Right lobe of liver (tissue), 6 donors: ENCODE measurements around the gene C14orf132. TPM values are rescaled to one million over a fixed set of nuclear protein-coding genes. Genes with fewer than 3 reads are reported as not detected.

ENCODE experiments used
- ATAC-seq, 4 donors: fragments of 200-7000 bp; cut with Tn5 transposase; one replicate each; pipeline ENCODE4 v1.9.1; 2020; ENCODE audit warnings: mild to moderate bottlenecking in 4 of 4, moderate library complexity in 4 of 4
- DNase-seq, 3 donors: peaks; one replicate each; pipeline ENCODE4 v3.0.0-alpha.2; 2020
- H3K27ac ChIP-seq, 3 donors: fragments of 200-600 bp; one replicate each; pipeline ENCODE4 v1.8.0; 2022
- H3K27me3 ChIP-seq, 2 donors: fragments of 200-600 bp; one replicate each; pipeline ENCODE4 v1.8.0; 2022
- H3K36me3 ChIP-seq, 4 donors: fragments of 200-600 bp; sonication (generic) in 1 of 4; one replicate each; pipeline versions ENCODE4 v1.5.1 to v1.8.0; 2017 to 2022; ENCODE audit warnings: control low read depth in 1 of 4
- H3K4me1 ChIP-seq, 4 donors: fragments of 200-600 bp; sonication (generic) in 1 of 4; one replicate each; pipeline versions ENCODE4 v1.5.1 to v1.8.0; 2017 to 2022; ENCODE audit warnings: control low read depth in 1 of 4
- H3K4me3 ChIP-seq, 3 donors: fragments of 200-600 bp; one replicate each; pipeline ENCODE4 v1.8.0; 2022
- H3K9me3 ChIP-seq, 4 donors: fragments of 200-600 bp; sonication (generic) in 1 of 4; one replicate each; pipeline versions ENCODE4 v1.5.1 to v1.8.0; 2017 to 2022; ENCODE audit warnings: control low read depth in 1 of 4
- CTCF ChIP-seq, 4 donors: fragments of 200-600 bp in 3 of 4; fragments of 450-650 bp in 1 of 4; IDR thresholded peaks; one replicate each; pipeline versions ENCODE4 v1.5.1 to v1.8.0; 2016 to 2022; ENCODE audit warnings: antibody characterized with exemption in 4 of 4, mild to moderate bottlenecking in 2 of 4
- POLR2A ChIP-seq: fragments of 450-650 bp; IDR thresholded peaks from one replicate; pipeline ENCODE4 v1.6.1; 2017; ENCODE audit warnings: antibody characterized with exemption, mild to moderate bottlenecking
- WGBS: methylation state at CpG from one replicate; pipeline ENCODE4 v1.1.6; 2018; ENCODE audit warnings: low coverage, low lambda C conversion rate; ENCODE audit not compliant: insufficient coverage; ENCODE audit errors: missing lambda C conversion rate; 5-methylcytosine and 5-hydroxymethylcytosine counted together
- intact Hi-C, 2 donors: fragments of 100-400 bp; cut with DNase I; formaldehyde crosslinking; loops; one replicate each; pipeline versions ENCODE4 v1.11.2 to v1.14.1; 2022
- total RNA-seq, 6 experiments: library from RNA; depleted of rRNA in 2 of 6; stranded (reverse); fragments of >200 nt in 2 of 6; fragmentation: NEBNext Ultra II Directional in 3 of 6; extraction: Animal tissue kit (Norgen Biotek cat#: 25700) in 3 of 6; gene quantifications; one replicate each; pipeline versions ENCODE4 v1.1.0 to v1.2.4, GENCODE V29; 2016 to 2023
- donor health status: DM: no; HTN: yes; CAD: no.
- donor health status: DM: no; HTN: no; CAD: no.
- donor health status: DM: no; HTN: no; CAD: no.
- donor health status: DM: no; HTN: yes; CAD: no.
- donor health status: DM: no; HTN: yes; CAD: no.

C14orf132 gene
- total RNA-seq, 6 experiments from 2014 or later: 1.7 to 6.9 (median 3.3) TPM

- DNase-seq (no peak), ATAC-seq (no peak)
- H3K27ac ChIP-seq: no peak overlapping the region
- no peak overlapping the region for H3K4me3 ChIP-seq
- intact Hi-C loops: no loop called here
- WGBS: 70% methylated on average over 11 of the region's 11 CpGs
- TF ChIP-seq POLR2A: no peak
- no peak for TF ChIP-seq CTCF (IDR thresholded peaks at IDR 0.05)
- H3K27me3 ChIP-seq: no peaks in the 10 kb centered on the region
- H3K4me1 ChIP-seq: no peaks in the 10 kb centered on the region
- H3K9me3 ChIP-seq: no peaks in the 10 kb centered on the region
- H3K36me3 ChIP-seq: no peaks in the 10 kb centered on the region
These were observed 38.9 kb downstream of the C14orf132 start for GRCh38 chr14:96077983-96078624.

GRCh38 chr14:96078625-96079016, 39.5 kb downstream of the C14orf132 start:
- DNase-seq: no peak
- no peak for TF ChIP-seq POLR2A
- no peak for TF ChIP-seq CTCF (IDR thresholded peaks at IDR 0.05)
- WGBS: 90% methylated on average over 3 of the region's 6 CpGs

DNA sequence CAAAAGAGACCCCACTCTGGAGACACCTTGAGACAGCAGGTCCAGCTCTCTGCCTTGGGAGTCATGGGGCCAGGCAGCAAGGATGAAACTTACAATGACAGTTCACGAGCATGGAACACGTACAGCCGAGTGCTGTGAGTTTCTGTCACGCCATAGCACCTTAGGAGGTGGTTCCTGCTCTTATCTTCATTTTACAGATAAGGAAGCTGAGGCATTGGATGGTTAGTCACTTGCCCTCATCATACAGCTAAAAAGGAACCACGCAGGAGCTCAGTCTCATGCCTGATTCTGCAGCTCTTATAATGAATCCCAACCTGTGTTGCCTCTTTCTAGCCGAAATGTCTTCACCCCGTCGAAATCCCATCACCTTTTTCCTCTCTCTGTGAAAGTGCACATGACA, 39.9 kb downstream of the C14orf132 start:
- H3K27me3 ChIP-seq: no peaks in the 10 kb centered on the region
- no peak overlapping the region for H3K4me3 ChIP-seq
- H3K4me1 ChIP-seq: no peaks in the 10 kb centered on the region
- intact Hi-C loops: no loop called here
- WGBS: 82% methylated on average over 8 of the region's 8 CpGs
- H3K27ac ChIP-seq: no peak overlapping the region
- no peaks in the 10 kb centered on the region for H3K9me3 ChIP-seq
- TF ChIP-seq POLR2A (no peak), CTCF (IDR thresholded peaks at IDR 0.05) (no peak)
- DNase-seq: no peak
- H3K36me3 ChIP-seq: no peaks in the 10 kb centered on the region
- no peak for ATAC-seq

More at GRCh38 chr14:96078625-96079016, 39.5 kb downstream of the C14orf132 start:
- intact Hi-C loops: no loop called here
- ATAC-seq: no peak
- Histone ChIP-seq H3K4me1 (no peaks in the 10 kb centered on the region), H3K27me3 (no peaks in the 10 kb centered on the region), H3K27ac (no peak overlapping the region), H3K9me3 (no peaks in the 10 kb centered on the region), H3K36me3 (no peaks in the 10 kb centered on the region), H3K4me3 (no peak overlapping the region)

DNA sequence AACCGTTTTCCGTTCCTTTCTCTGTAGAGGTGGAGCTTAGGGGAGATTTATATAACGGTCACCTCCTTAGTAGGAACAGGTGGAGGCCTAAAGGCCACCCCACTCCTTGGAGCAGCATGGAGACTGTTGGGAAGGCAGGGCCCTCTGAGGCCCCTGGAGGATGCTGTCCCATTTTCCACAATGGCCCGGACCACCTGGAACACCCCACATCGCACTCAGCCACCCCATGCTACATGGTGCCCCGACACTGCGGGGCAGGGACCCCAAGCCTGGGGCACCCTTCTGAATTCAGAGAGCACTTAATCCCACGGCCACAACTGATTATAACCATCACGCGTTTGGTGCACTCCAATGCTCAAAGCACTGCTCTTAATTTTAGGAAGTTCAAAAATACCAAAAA, 41.4 kb downstream of the C14orf132 start:
- TF ChIP-seq CTCF (IDR thresholded peaks at IDR 0.05) (no peak), POLR2A (no peak)
- DNase-seq (no peak), ATAC-seq (no peak)
- intact Hi-C loops: no loop called here
- H3K4me1 ChIP-seq: no peaks in the 10 kb centered on the region
- H3K27me3 ChIP-seq: no peaks in the 10 kb centered on the region
- H3K36me3 ChIP-seq: no peaks in the 10 kb centered on the region
- no peaks in the 10 kb centered on the region for H3K9me3 ChIP-seq
- H3K4me3 ChIP-seq: no peak overlapping the region
- 87% methylated on average over 9 of the region's 10 CpGs for WGBS
- H3K27ac ChIP-seq: no peak overlapping the region

- Histone ChIP-seq H3K4me3 (no peak overlapping the region), H3K27ac (no peak overlapping the region), H3K4me1 (no peaks in the 10 kb centered on the region), H3K9me3 (no peaks in the 10 kb centered on the region), H3K36me3 (no peaks in the 10 kb centered on the region), H3K27me3 (no peaks in the 10 kb centered on the region)
- DNase-seq: no peak
- intact Hi-C loops: no loop called here
- 92% methylated on average over 6 of the region's 6 CpGs for WGBS
- TF ChIP-seq POLR2A (no peak), CTCF (IDR thresholded peaks at IDR 0.05) (no peak)
- ATAC-seq: no peak
These were observed 42.1 kb downstream of the C14orf132 start for GRCh38 chr14:96081224-96081623.
